Heart right ventricle (tissue), 16 donors: Measurements from ENCODE around the gene TMEM238. TPM values are rescaled to one million over a fixed set of nuclear protein-coding genes. Genes with fewer than 3 reads are reported as not detected.

Experiments
- ATAC-seq, 8 donors: fragments of 200-7000 bp; cut with Tn5 transposase; one replicate each; pipeline ENCODE4 v1.9.1; 2020; ENCODE audit warnings: mild to moderate bottlenecking in 8 of 8, moderate library complexity in 8 of 8, moderate number of reproducible peaks in 1 of 8
- DNase-seq, 2 donors: peaks; one replicate each; pipeline ENCODE4 v3.0.0-alpha.2; 2020
- H3K27ac ChIP-seq, 10 donors: fragments of 200-600 bp; sonication (generic) in 2 of 10; one replicate each; pipeline versions ENCODE4 v1.5.0 to v1.8.0; 2020 to 2022; ENCODE audit warnings: mild to moderate bottlenecking in 3 of 10
- H3K27me3 ChIP-seq, 7 donors: fragments of 200-600 bp; one replicate each; pipeline ENCODE4 v1.8.0; 2021 to 2022; ENCODE audit warnings: mild to moderate bottlenecking in 2 of 7
- H3K36me3 ChIP-seq, 9 donors: fragments of 200-600 bp; sonication (generic) in 1 of 9; one replicate each; pipeline versions ENCODE4 v1.5.0 to v1.8.0; 2020 to 2022; ENCODE audit warnings: mild to moderate bottlenecking in 2 of 9
- H3K4me1 ChIP-seq, 9 donors: fragments of 200-600 bp; sonication (generic) in 1 of 9; one replicate each; pipeline versions ENCODE4 v1.5.0 to v1.8.0; 2020 to 2022; ENCODE audit warnings: mild to moderate bottlenecking in 4 of 9
- H3K4me3 ChIP-seq, 10 donors: fragments of 200-600 bp; sonication (generic) in 2 of 10; one replicate each; pipeline versions ENCODE4 v1.5.0 to v1.8.0; 2020 to 2022; ENCODE audit warnings: mild to moderate bottlenecking in 7 of 10, moderate library complexity in 2 of 10
- H3K9me3 ChIP-seq, 11 donors: fragments of 200-600 bp in 10 of 11; sonication (generic) in 2 of 11; one replicate each; pipeline versions ENCODE4 v1.5.0 to v1.8.0; 2013 to 2022; ENCODE audit warnings: mild to moderate bottlenecking in 2 of 11, control low read depth in 1 of 11, moderate library complexity in 1 of 11
- WGBS, 2 donors: extraction: QIAGEN DNeasy Blood & Tissue Kit; methylation state at CpG; one replicate each; pipeline ENCODE4 v1.1.7; 2013; ENCODE audit warnings: inconsistent platforms in 1 of 2; 5-methylcytosine and 5-hydroxymethylcytosine counted together
- intact Hi-C, 10 donors: fragments of 100-400 bp; cut with DNase I; formaldehyde crosslinking; loops; one replicate each; pipeline versions ENCODE4 v1.11.1 to v1.14.2; 2022
- polyA plus RNA-seq, 2 donors: library from polyadenylated mRNA; stranded (reverse); fragments of 200-250 nt; gene quantifications; one replicate each; pipeline ENCODE4 v1.2.3, GENCODE V29; 2013
- total RNA-seq, 10 donors: library from RNA; stranded (reverse); fragmentation: NEBNext Ultra II Directional in 3 of 10; extraction: Animal tissue kit (Norgen Biotek cat#: 25700) in 3 of 10; gene quantifications; one replicate each; pipeline versions ENCODE4 v1.2.1 to v1.2.4, GENCODE V29; 2021 to 2023
- TF ChIP-seq, protein P1 (sequence below), 9 donors: fragments of 200-600 bp; sonication (generic) in 2 of 9; IDR thresholded peaks; one replicate each; pipeline versions ENCODE4 v1.5.0 to v1.8.0; 2021 to 2022; ENCODE audit warnings: antibody characterized with exemption in 9 of 9, mild to moderate bottlenecking in 5 of 9, moderate library complexity in 1 of 9
- donor health status: Arrhythmogenic right ventricular cardiomyopathy.
- donor health status: ischemic (EF 13 %, LVEDD 7.1; RV severe dilation, severe dysfunction).
- donor health status: healthy with polysubstance abuse.
- donor health status: DM: no; HTN: yes; CAD: no.
- donor health status: DM: no; HTN: no; CAD: no.
- donor health status: ischemic (EF 25% LVEDD 6.9; RV normal size, moderate dysfunction).
- donor health status: ischemic (EF 25% LVEDD 5.7; RV mildly dilated, moderate dysfunction).
- donor health status: healthy.
- donor health status: DM: yes; HTN: yes; CAD: no.
- donor health status: Ischemic cardiomyopathy.
- donor health status: ischemic (EF 35%, LVEDD 5.7; RV mildly dilated, moderate dysfunction).
- donor health status: nonischemic (EF 11% LVEDD 7.7; RV severe dilation, severe dysfunction).
- donor health status: DM: yes; HTN: yes; CAD: no.
- donor health status: PGD.
- donor health status: ischemic (EF 29% LVEDD 5.4; RV normal size, mild dysfunction).
- donor health status: nonischemic (EF 23%, LVEDD 6.1; RV moderate dilation, normal function).

The TMEM238 gene
- total and polyA plus RNA-seq, 12 donors: 0.06 to 1.3 (median 0.39) TPM; not detected in 3

- H3K27ac ChIP-seq: no peak overlapping the region
- ATAC-seq: no peak
- WGBS, 2 donors: 78 to 80% methylated on average over 11 of the region's 11 CpGs
- intact Hi-C loops: no loop called here
- H3K9me3 ChIP-seq: no peaks in the 10 kb centered on the region
- H3K4me3 ChIP-seq: no peak overlapping the region
- H3K36me3 ChIP-seq: peaks cover 0 to 17% (median 8%) of the 10 kb centered on the region in 9 donors
- no peak for DNase-seq
- TF ChIP-seq, protein P1, sequence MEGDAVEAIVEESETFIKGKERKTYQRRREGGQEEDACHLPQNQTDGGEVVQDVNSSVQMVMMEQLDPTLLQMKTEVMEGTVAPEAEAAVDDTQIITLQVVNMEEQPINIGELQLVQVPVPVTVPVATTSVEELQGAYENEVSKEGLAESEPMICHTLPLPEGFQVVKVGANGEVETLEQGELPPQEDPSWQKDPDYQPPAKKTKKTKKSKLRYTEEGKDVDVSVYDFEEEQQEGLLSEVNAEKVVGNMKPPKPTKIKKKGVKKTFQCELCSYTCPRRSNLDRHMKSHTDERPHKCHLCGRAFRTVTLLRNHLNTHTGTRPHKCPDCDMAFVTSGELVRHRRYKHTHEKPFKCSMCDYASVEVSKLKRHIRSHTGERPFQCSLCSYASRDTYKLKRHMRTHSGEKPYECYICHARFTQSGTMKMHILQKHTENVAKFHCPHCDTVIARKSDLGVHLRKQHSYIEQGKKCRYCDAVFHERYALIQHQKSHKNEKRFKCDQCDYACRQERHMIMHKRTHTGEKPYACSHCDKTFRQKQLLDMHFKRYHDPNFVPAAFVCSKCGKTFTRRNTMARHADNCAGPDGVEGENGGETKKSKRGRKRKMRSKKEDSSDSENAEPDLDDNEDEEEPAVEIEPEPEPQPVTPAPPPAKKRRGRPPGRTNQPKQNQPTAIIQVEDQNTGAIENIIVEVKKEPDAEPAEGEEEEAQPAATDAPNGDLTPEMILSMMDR (IDR thresholded peaks at IDR 0.05): no peak
- peaks cover 18 to 56% (median 51%) of the 10 kb centered on the region in 7 donors for H3K27me3 ChIP-seq
- peaks cover 0 to 26% (median 15%) of the 10 kb centered on the region in 9 donors for H3K4me1 ChIP-seq
Observed at GRCh38 chr19:55350620-55351315, 33.3 kb downstream of the TMEM238 start.

GRCh38 chr19:55348317-55349034 lies 35.6 kb downstream of the TMEM238 start:
- Histone ChIP-seq H3K9me3 (no peaks in the 10 kb centered on the region), H3K4me3 (no peak overlapping the region), H3K27ac (no peak overlapping the region), H3K27me3 (peaks cover 9 to 36% (median 32%) of the 10 kb centered on the region in 7 donors), H3K4me1 (peaks cover 0 to 13% (median 4%) of the 10 kb centered on the region in 9 donors), H3K36me3 (peaks cover 0 to 29% (median 8%) of the 10 kb centered on the region in 9 donors)
- no peak for DNase-seq
- TF ChIP-seq, protein P1 (IDR thresholded peaks at IDR 0.05): no peak
- 66 to 70% methylated on average over 22 of the region's 22 CpGs for WGBS, 2 donors
- intact Hi-C loops: no loop called here
- no peak for ATAC-seq

- H3K9me3 ChIP-seq: no peaks in the 10 kb centered on the region
- peaks cover 0 to 38% (median 8%) of the 10 kb centered on the region in 9 donors for H3K36me3 ChIP-seq
- 83 to 84% methylated on average over 10 of the region's 10 CpGs for WGBS, 2 donors
- peaks cover 0 to 9% (median 0%) of the 10 kb centered on the region in 9 donors for H3K4me1 ChIP-seq
- no peak for DNase-seq
- TF ChIP-seq, protein P1 (IDR thresholded peaks at IDR 0.05): no peak
- H3K4me3 ChIP-seq: no peak overlapping the region
- no peak for ATAC-seq
- intact Hi-C loops: no loop called here
- H3K27ac ChIP-seq: no peak overlapping the region
- peaks cover 5 to 26% (median 22%) of the 10 kb centered on the region in 7 donors for H3K27me3 ChIP-seq
Observed at GRCh38 chr19:55347442-55348009, 36.6 kb downstream of the TMEM238 start.

- Histone ChIP-seq H3K27ac (no peak overlapping the region), H3K27me3 (peaks cover 3 to 20% (median 16%) of the 10 kb centered on the region in 7 donors), H3K4me3 (no peak overlapping the region), H3K36me3 (peaks cover 0 to 44% (median 14%) of the 10 kb centered on the region in 9 donors), H3K9me3 (no peaks in the 10 kb centered on the region), H3K4me1 (peaks cover 0 to 9% (median 0%) of the 10 kb centered on the region in 9 donors)
- ATAC-seq (peak in 1 of 8 donors; percentile 17), DNase-seq (no peak)
- 83% methylated on average over 38 to 41 of the region's 41 CpGs for WGBS, 2 donors
- intact Hi-C loops: no loop called here
- TF ChIP-seq, protein P1 (IDR thresholded peaks at IDR 0.05): no peak
Observed at GRCh38 chr19:55346725-55347441, 37.2 kb downstream of the TMEM238 start.
